Activated CD8-positive, alpha-beta T cell treated with anti-CD3 and anti-CD28 coated beads for 36 hours (primary cell): Measurements from ENCODE around the gene TTC19. TPM values are rescaled to one million over a fixed set of nuclear protein-coding genes. Genes with fewer than 3 reads are reported as not detected.

Source experiments
- ATAC-seq: fragments of 200-7000 bp; cut with Tn5 transposase; one replicate; pipeline ENCODE4 v1.10.0; 2021; ENCODE audit warnings: mild to moderate bottlenecking, moderate library complexity
- CTCF ChIA-PET: fragments of 350-600 bp; sonication (Branson Sonifier 250); formaldehyde crosslinking; loops from one replicate; lab custom pipeline; 2021; ENCODE audit warnings: antibody characterized with exemption; lab: Charles Lee
- POLR2A ChIA-PET: fragments of 350-600 bp; sonication (Branson Sonifier 250); formaldehyde crosslinking; loops from one replicate; lab custom pipeline; 2021; ENCODE audit warnings: antibody characterized with exemption; lab: Charles Lee
- DNase-seq: peaks from one replicate; pipeline ENCODE4 v3.0.0-alpha.2; 2020
- H3K27ac Mint-ChIP-seq: one replicate; pipeline ENCODE4 v1.8.0; 2021; ENCODE audit warnings: mild to moderate bottlenecking, mixed read lengths
- H3K27me3 Mint-ChIP-seq: one replicate; pipeline ENCODE4 v1.8.0; 2021; ENCODE audit warnings: mixed read lengths
- H3K36me3 Mint-ChIP-seq: one replicate; pipeline ENCODE4 v1.8.0; 2021; ENCODE audit warnings: low read depth, mixed read lengths
- H3K4me1 Mint-ChIP-seq: one replicate; pipeline ENCODE4 v1.8.0; 2021; ENCODE audit warnings: low read depth, mixed read lengths
- H3K4me3 Mint-ChIP-seq: one replicate; pipeline ENCODE4 v1.8.0; 2021; ENCODE audit warnings: mild to moderate bottlenecking, moderate library complexity, mixed read lengths
- H3K9me3 Mint-ChIP-seq: one replicate; pipeline ENCODE4 v1.8.0; 2021; ENCODE audit warnings: mixed read lengths
- CTCF ChIP-seq: fragments of 200-600 bp; IDR thresholded peaks from one replicate; pipeline ENCODE4 v1.8.0; 2022; ENCODE audit warnings: antibody characterized with exemption, mild to moderate bottlenecking
- intact Hi-C: fragments of 100-400 bp; cut with micrococcal nuclease; formaldehyde crosslinking; loops from one replicate; pipeline ENCODE4 v1.10.0; 2022
- total RNA-seq, 2 experiments: library from RNA; stranded (reverse); gene quantifications; one replicate each; pipeline ENCODE4 v1.2.3, GENCODE V29; 2021

Gene TTC19
- total RNA-seq, 2 experiments from 2014 or later, result 24.7 to 26.0 TPM

GRCh38 chr17:16074423-16074822, 74.8 kb downstream of the TTC19 start:
- H3K36me3 Mint-ChIP-seq, result peaks cover 45% of the 10 kb centered on the region
- intact Hi-C loops, result no loop called here
- no peaks in the 10 kb centered on the region for H3K27me3 Mint-ChIP-seq
- no peak for TF ChIP-seq CTCF
- DNase-seq, result no peak
- ChIA-PET POLR2A (no interaction called here), CTCF (interaction anchor here (1.3 kb wide), 1 partner anchor 11 kb away, joined by 3 read pairs; no protein-coding TSS in a partner anchor)
- peak overlapping the region; percentile 7 for H3K27ac Mint-ChIP-seq
- ATAC-seq, result no peak
- no peaks in the 10 kb centered on the region for H3K9me3 Mint-ChIP-seq
- H3K4me1 Mint-ChIP-seq, result no peaks in the 10 kb centered on the region
- no peak overlapping the region for H3K4me3 Mint-ChIP-seq

- Mint-ChIP-seq H3K27me3 (no peaks in the 10 kb centered on the region), H3K36me3 (peaks cover 40% of the 10 kb centered on the region), H3K27ac (no peak overlapping the region), H3K4me3 (no peak overlapping the region), H3K9me3 (no peaks in the 10 kb centered on the region), H3K4me1 (no peaks in the 10 kb centered on the region)
- ChIA-PET CTCF (no interaction called here), POLR2A (no interaction called here)
- ATAC-seq, result no peak
- no peak for DNase-seq
- no peak for TF ChIP-seq CTCF
- intact Hi-C loops, result no loop called here
Observed at GRCh38 chr17:16075949-16076348, 76.3 kb downstream of the TTC19 start.

Other genes with a start within 250 kb of the TTC19 start
- 1 to 10 TPM; 4.2 to 5.4 TPM for gene ADORA2B, start 54.7 kb upstream of the TTC19 start, total RNA-seq
- gene ZSWIM7, start 120 bp upstream of the TTC19 start, total RNA-seq, result 10 to 100 TPM; 14.5 to 18.2 TPM
- 100 to 1,000 TPM; 123 TPM for gene NCOR1, start 215.7 kb downstream of the TTC19 start, total RNA-seq
- gene PIGL, start 217.4 kb downstream of the TTC19 start, total RNA-seq, result 10 to 100 TPM; 45.0 to 48.6 TPM